Fibroblast of lung (primary cell): ENCODE results near the gene PPP1R3F. TPM values are rescaled to one million over a fixed set of nuclear protein-coding genes. Genes with fewer than 3 reads are reported as not detected.
A peak's percentile ranks its signal among the peaks of the same experiment; 100 is the strongest.

Experiments used
- DNase-seq, 2 donors: peaks; one replicate each; pipeline versions ENCODE4 v3.0.0 to v3.0.0-alpha.2; 2010; ENCODE audit warnings: low read depth in 2 of 2
- H2AFZ ChIP-seq: 2 replicates; pipeline ENCODE4 v1.5.1; 2012; ENCODE audit warnings: low read length, control low read depth, inconsistent platforms
- H3K27ac ChIP-seq: 2 replicates; pipeline ENCODE4 v1.5.1; 2011; ENCODE audit warnings: low read length, control low read depth; ENCODE audit not compliant: insufficient read depth
- H3K27me3 ChIP-seq: 2 replicates; pipeline ENCODE4 v1.5.1; 2011; ENCODE audit warnings: mild to moderate bottlenecking, low read length; ENCODE audit not compliant: control insufficient read depth, insufficient read depth
- H3K36me3 ChIP-seq: 2 replicates; pipeline ENCODE4 v1.5.1; 2011; ENCODE audit warnings: low read length; ENCODE audit not compliant: control insufficient read depth, insufficient read depth
- H3K4me1 ChIP-seq: 2 replicates; pipeline ENCODE4 v1.5.1; 2011; ENCODE audit warnings: low read length; ENCODE audit not compliant: control insufficient read depth, insufficient read depth; ENCODE audit errors: extremely low read depth
- H3K4me2 ChIP-seq: 2 replicates; pipeline ENCODE4 v1.5.1; 2011; ENCODE audit warnings: low read length, control low read depth; ENCODE audit not compliant: insufficient read depth; ENCODE audit errors: extremely low read depth
- H3K4me3 ChIP-seq, 4 experiments: fragments of 200-600 bp in 1 of 4; sonication (generic) in 1 of 4; replicated peaks in 1 of 4; 2 replicates each; pipeline ENCODE4 v1.5.1; 2011 to 2016; ENCODE audit warnings: low read length in 4 of 4, low read depth in 3 of 4, mild to moderate bottlenecking in 3 of 4, control low read depth in 2 of 4, inconsistent platforms in 1 of 4, mixed read lengths in 1 of 4; ENCODE audit not compliant: insufficient read depth in 1 of 4; ENCODE audit errors: control extremely low read depth in 1 of 4
- H3K79me2 ChIP-seq: 2 replicates; pipeline ENCODE4 v1.5.1; 2012; ENCODE audit warnings: mild to moderate bottlenecking, low read length, inconsistent platforms; ENCODE audit not compliant: control insufficient read depth, insufficient read depth
- H3K9ac ChIP-seq: 2 replicates; pipeline ENCODE4 v1.5.1; 2011; ENCODE audit warnings: mild to moderate bottlenecking, low read length, control low read depth; ENCODE audit not compliant: insufficient read depth
- H3K9me3 ChIP-seq: 2 replicates; pipeline ENCODE4 v1.5.1; 2012; ENCODE audit warnings: low read depth, low read length; ENCODE audit not compliant: control insufficient read depth, insufficient read depth
- H4K20me1 ChIP-seq: 2 replicates; pipeline ENCODE4 v1.5.1; 2011; ENCODE audit warnings: low read length; ENCODE audit not compliant: control insufficient read depth, insufficient read depth; ENCODE audit errors: extremely low read depth
- EZH2 ChIP-seq: IDR thresholded peaks from 2 replicates; pipeline ENCODE4 v1.5.1; 2012; ENCODE audit warnings: low read length, control low read depth, mild to moderate bottlenecking; ENCODE audit errors: missing control alignments
- polyA plus RNA-seq, 2 donors: library from polyadenylated mRNA; depleted of rRNA in 1 of 2; stranded (reverse) in 1 of 2; unstranded in 1 of 2; fragments of >200 nt; gene quantifications; 2 replicates each; pipeline ENCODE4 v1.2.1, GENCODE V29; 2011 to 2012; ENCODE audit warnings: missing spikeins in 1 of 2
- total RNA-seq: library from RNA; depleted of rRNA; stranded (reverse); fragments of >200 nt; gene quantifications from 2 replicates; pipeline ENCODE4 v1.2.1, GENCODE V29; 2014
- TF ChIP-seq, protein P1 (sequence below), 2 donors: IDR thresholded peaks in 1 of 2; conservative IDR thresholded peaks in 1 of 2; 1 replicate in 1 of 2; 2 replicates in 1 of 2; pipeline ENCODE4 v1.5.1; 2011 to 2012; ENCODE audit warnings: low read length in 2 of 2, control low read depth in 1 of 2, inconsistent platforms in 1 of 2, low read depth in 1 of 2, mild to moderate bottlenecking in 1 of 2

PPP1R3F gene
- total and polyA plus RNA-seq, 2 donors (not counting 1 experiment from before 2014, with no cell fraction given), result 0.93 to 6.8 TPM

DNA sequence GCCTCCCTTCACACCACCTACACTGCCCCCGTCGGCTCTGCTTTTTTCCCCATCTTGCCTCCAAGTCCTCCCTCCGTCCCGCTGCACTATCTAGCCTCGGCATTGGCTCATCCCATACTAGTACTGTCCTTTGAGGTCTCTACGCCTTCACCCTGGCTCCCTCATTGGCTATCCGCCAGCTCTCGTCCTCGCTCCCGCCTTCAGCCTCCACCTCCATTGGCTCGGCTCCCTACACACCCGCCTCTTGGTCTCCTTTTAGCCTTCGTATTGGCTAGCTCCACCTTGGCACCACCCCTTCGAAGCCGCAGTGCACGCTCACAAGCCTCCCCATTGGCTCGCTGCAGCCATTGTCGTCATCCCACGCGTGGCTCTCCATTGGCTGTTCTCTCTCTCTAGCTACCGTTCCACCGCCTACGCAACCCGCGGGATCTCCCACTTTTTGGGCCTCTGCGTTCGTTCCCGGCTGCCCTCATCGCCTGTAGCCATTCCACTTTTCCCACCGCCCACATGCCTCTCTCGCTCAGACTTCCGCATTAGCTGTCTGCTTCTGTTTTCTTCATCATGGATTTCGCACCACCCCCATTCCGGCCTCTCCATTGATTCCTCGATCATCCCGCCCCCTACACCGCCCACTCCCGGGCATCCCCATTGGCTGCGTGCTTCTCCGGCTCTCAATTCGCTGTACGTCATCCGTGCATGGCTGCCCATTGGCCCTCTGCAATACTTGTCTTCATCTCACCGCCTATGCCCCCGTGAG, 405 bp upstream of the PPP1R3F start:
- H3K4me2 ChIP-seq, result peak overlapping the region; percentile 92
- peak; percentile 97 to 98 for DNase-seq
- H3K9ac ChIP-seq, result peak overlapping the region; percentile 92
- no peaks in the 10 kb centered on the region for H3K9me3 ChIP-seq
- no peaks in the 10 kb centered on the region for H4K20me1 ChIP-seq
- H3K79me2 ChIP-seq, result peaks cover 14% of the 10 kb centered on the region
- H3K36me3 ChIP-seq, result no peaks in the 10 kb centered on the region
- H3K27me3 ChIP-seq, result no peaks in the 10 kb centered on the region
- no peaks in the 10 kb centered on the region for H3K4me1 ChIP-seq
- H3K4me3 ChIP-seq, result peak overlapping the region; percentile 57 to 73 (median 62)
- H3K27ac ChIP-seq, result peak overlapping the region; percentile 98
- peak overlapping the region; percentile 92 for H2AFZ ChIP-seq
- TF ChIP-seq EZH2, result no peak
- TF ChIP-seq, protein P1, sequence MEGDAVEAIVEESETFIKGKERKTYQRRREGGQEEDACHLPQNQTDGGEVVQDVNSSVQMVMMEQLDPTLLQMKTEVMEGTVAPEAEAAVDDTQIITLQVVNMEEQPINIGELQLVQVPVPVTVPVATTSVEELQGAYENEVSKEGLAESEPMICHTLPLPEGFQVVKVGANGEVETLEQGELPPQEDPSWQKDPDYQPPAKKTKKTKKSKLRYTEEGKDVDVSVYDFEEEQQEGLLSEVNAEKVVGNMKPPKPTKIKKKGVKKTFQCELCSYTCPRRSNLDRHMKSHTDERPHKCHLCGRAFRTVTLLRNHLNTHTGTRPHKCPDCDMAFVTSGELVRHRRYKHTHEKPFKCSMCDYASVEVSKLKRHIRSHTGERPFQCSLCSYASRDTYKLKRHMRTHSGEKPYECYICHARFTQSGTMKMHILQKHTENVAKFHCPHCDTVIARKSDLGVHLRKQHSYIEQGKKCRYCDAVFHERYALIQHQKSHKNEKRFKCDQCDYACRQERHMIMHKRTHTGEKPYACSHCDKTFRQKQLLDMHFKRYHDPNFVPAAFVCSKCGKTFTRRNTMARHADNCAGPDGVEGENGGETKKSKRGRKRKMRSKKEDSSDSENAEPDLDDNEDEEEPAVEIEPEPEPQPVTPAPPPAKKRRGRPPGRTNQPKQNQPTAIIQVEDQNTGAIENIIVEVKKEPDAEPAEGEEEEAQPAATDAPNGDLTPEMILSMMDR (conservative IDR thresholded peaks at IDR 0.05 in 1 of 2, IDR thresholded peaks at IDR 0.05 in 1 of 2; ENCODE audit: low read depth in 1 of 2, low read length in 2 of 2), result no peak

DNA sequence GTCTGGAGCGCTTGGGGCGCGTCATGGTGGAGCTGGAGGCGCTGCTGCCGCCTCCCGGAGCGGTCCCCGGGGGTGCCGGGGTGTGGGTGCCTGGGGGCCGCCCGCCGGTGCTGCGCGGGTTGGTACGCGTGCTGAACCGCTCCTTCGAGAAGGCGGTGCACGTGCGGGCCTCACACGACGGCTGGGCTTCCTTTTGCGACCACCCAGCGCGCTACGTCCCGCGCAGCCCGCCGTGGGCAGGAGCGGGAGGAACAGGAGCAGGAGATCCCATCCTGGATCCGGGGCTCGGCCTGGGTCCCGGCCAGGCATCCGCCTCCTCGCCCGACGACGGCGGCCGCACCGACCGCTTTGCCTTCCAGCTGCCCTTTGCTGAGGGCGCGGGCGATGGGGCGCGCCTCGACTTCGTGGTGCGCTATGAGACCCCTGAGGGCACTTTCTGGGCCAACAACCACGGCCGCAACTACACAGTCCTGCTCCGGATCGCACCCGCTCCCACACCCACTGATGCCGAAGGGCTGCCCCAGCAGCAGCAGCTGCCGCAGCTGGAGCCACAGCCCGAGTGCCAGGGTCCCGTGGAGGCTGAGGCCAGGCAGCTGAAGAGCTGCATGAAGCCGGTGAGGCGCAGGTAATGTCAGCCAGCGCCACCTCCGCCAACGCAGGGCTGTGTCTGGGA, 792 bp downstream of the PPP1R3F start:
- H3K27ac ChIP-seq, result peak overlapping the region; percentile 98
- peak overlapping the region; percentile 25 for H3K4me2 ChIP-seq
- H3K4me3 ChIP-seq, result peak overlapping the region; percentile 37 to 65 (median 41)
- TF ChIP-seq EZH2, result no peak
- TF ChIP-seq, protein P1 (conservative IDR thresholded peaks at IDR 0.05 in 1 of 2, IDR thresholded peaks at IDR 0.05 in 1 of 2; ENCODE audit: low read depth in 1 of 2, low read length in 2 of 2), result no peak
- H3K9me3 ChIP-seq, result no peaks in the 10 kb centered on the region
- no peak for DNase-seq
- peak overlapping the region; percentile 84 for H3K9ac ChIP-seq
- H4K20me1 ChIP-seq, result no peaks in the 10 kb centered on the region
- peaks cover 14% of the 10 kb centered on the region for H3K79me2 ChIP-seq
- H3K27me3 ChIP-seq, result no peaks in the 10 kb centered on the region
- H3K4me1 ChIP-seq, result no peaks in the 10 kb centered on the region
- H3K36me3 ChIP-seq, result no peaks in the 10 kb centered on the region
- no peak overlapping the region for H2AFZ ChIP-seq

DNA sequence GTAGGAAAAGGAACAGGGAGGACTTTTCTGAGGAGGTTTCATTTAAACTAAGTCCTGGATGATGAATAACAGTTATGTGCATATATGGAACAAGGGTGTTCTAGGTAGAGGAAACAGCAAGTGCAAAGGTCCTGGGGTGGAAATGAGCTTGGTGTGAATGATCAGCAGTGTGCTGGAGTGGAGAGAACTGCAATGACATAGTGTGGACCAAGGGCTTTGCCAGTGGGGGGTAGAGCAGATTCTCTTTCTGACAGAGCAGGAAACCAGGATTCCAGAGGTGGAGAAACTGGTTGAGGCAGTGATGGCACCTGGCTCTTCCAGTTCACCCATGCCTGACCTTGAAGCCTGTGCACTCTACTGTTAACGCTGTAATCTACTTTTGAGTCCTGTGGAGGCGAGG, 1.7 kb downstream of the PPP1R3F start:
- H3K27me3 ChIP-seq, result no peaks in the 10 kb centered on the region
- peak overlapping the region in 1 of 4 experiments; percentile 65 for H3K4me3 ChIP-seq
- peak overlapping the region; percentile 8 for H3K4me2 ChIP-seq
- no peaks in the 10 kb centered on the region for H3K4me1 ChIP-seq
- no peaks in the 10 kb centered on the region for H3K36me3 ChIP-seq
- no peak overlapping the region for H3K27ac ChIP-seq
- H3K79me2 ChIP-seq, result peaks cover 14% of the 10 kb centered on the region
- TF ChIP-seq EZH2, result no peak
- TF ChIP-seq, protein P1 (conservative IDR thresholded peaks at IDR 0.05 in 1 of 2, IDR thresholded peaks at IDR 0.05 in 1 of 2; ENCODE audit: low read depth in 1 of 2, low read length in 2 of 2), result no peak
- H4K20me1 ChIP-seq, result no peaks in the 10 kb centered on the region
- no peak for DNase-seq
- no peak overlapping the region for H3K9ac ChIP-seq
- no peaks in the 10 kb centered on the region for H3K9me3 ChIP-seq
- H2AFZ ChIP-seq, result no peak overlapping the region
